GM19035 (cell line): ENCODE measurements around the gene MTM1.

ENCODE experiments used
- ATAC-seq: cut with Tn5 transposase; IDR thresholded peaks from one replicate; pipeline ENCODE4 v1.9.1; 2021; ENCODE audit not compliant: unreplicated experiment

MTM1 gene

DNA sequence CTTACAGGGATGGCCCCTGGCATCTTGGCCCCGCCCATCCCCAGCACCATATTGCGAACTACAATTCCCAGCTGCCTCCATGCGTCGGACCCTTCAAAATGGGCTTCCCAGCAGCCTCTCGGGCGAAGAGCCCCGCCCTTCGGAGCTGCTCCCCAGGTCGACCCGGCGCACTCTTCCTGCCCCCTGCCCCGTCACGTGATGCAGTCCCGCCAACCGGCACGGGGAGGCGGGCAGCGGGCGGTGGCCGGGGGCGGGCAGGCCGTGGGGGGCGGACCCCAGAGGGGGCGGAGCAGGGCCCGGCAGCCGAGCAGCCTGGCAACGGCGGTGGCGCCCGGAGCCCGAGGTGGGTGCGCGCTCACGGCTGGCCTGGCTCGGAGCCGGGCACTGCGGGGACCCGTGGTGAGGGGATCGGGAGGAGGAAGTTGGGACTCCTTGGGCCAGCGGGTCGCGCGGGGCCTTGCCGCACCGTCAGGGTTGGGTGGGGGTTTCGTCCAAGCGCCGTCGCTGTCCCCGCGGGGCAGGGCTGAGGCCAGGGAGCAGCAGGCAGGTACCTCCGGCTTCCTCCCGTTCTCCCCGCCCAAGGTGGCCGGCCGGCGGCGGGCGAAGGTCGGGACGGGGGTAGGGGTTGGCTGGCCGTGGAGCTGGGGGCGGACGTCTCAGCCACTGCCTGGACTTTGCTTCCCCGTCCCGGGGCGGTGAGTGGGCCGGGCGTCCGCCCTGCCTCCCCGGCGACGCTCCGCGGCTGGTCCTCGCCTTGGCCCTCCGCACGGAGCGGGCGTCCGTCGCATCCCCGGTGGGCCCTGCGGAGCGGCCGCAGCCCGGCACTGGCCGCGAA, at the start of gene MTM1:
TSS of gene MTM1 (plus strand) at position 302 of the 835 bp plus-strand sequence. CDS start 23,994 bp downstream, outside the sequence.
- ATAC-seq = peak; percentile 94

DNA sequence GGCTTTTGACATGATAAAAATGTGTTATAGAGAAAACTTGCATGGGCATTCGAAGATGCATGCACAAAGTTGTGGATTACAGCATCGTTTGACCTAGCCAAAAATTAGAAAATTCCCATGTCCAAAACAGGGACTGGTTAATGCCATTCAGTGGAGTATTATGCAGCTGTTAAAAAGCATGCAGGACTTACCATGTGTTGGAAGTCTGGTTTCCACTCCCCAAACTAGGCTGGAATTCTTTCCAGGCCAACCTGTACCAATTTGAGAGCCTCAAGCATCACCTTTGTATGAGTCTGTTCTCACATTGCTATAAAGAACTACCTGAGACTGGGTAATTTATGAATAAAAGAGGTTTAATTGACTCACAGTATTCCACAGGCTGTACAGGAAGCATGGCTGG, 45.9 kb upstream of the MTM1 start:
- no peak for ATAC-seq

DNA sequence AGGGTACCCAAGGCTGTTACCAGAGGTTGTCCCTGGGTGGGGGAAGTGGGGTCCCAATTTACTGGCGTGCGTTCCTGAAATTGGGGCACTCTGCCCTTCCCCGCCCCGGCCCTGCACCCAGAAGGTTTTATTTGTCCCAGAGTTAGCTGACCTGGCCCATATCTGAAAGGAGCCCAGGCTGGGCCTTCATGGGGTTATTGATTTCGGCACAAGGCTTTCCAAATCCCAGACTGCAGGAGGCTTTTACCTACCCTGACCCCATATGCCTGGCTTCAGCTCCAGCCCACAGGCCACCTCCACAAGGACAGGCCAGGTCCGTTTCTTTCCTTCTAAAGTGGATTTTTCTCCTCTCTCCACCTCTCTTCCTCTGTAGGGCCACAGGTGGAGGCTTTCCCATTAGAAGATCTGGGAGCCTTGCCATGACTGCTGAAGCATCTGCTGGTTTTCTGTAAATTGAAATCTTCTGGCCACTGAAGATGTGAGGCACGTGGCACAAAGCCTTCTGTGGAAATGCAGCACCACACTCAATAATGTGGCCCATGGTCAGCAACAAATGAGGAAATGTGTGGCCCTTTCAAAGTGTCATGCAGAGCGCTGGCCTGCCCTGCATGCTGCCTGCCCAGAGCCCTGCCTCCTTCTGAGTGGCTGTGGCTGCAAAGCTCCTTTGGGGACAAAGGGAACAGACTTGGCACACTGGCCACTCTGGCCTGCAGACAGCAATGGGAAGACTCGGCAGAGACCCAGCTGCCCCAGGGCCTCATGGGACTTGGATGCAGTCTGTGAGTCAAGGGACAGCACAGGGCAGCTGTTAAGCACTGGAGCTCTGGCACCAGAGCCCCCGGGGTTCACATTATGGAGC, 43.1 kb upstream of the MTM1 start:
- no peak for ATAC-seq

DNA sequence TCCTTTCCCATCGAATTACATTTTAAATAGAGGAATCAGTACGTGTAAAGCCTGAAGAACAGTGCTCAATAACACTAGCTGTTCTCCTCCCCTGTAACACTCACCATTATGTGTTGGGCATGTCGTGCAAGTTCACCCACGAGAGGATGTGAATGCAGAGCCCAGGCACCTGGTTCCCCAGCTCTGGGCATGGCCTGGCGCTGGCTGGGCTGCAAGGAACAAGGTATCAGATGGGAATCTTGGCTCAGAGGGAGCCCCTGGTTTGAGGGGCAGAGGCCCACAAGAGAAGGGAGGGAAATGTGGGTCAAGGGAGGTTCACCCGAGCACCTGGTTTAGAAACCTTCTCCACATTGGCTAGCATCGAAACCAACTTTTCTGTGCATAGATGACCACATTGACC, 41.7 kb upstream of the MTM1 start:
- no peak for ATAC-seq

DNA sequence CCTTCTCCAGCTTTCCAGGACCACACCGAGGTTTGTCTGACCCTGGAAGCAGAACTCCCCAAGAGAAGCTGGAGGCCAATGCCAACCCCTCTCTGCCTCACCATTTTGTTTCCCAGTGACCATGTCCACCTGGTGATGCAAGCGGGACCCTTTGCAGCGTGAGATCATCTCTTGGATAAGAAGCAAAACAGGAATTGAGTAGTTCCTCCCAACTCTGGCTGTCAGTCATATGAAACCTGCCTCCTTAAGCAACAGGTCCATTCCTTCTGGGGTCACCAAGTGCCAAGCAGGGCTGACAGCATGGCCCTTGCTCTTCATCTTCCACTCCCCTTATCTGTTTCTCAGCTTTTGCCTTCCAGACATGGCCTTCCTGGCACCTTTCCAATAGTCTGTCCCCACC, 41.3 kb upstream of the MTM1 start:
- ATAC-seq = no peak

DNA sequence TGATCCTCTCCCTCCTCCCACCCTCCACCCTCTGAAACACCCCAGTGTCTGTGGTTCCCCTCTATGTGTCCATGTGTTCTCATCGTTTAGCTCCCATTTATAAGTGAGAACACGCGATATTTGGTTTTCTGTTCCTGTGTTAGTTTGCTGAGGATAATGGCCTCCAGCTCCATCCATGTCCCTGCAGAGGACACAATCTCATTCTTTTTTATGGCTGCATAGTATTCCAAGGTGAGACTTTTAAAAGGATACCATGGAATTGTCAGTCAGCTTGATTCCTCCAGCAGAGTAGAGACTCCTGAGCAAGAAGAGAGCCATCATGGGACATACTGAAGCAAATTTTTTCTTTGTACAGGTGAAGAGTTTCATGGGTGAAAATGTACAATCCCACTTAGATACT, 38.8 kb upstream of the MTM1 start:
- ATAC-seq = no peak

DNA sequence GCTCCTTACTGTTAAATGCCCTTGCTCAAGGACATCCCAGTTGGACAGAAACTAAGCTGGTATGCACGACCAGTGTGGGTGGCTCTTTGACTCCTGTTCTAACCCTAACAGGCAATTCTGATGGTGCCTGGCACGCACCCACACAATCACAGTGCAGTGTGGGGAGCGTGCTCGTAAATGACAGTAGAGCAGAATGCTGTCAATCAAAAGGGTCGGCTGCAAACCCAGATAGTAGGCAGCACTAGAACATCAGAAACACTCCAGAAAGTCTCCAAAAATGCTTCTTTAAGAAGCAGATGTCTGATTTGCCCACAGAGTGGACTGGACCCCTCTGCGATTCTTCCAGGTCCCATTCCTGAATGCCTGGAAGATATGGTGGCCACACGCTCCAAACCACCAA, 37.6 kb upstream of the MTM1 start:
- ATAC-seq = no peak

DNA sequence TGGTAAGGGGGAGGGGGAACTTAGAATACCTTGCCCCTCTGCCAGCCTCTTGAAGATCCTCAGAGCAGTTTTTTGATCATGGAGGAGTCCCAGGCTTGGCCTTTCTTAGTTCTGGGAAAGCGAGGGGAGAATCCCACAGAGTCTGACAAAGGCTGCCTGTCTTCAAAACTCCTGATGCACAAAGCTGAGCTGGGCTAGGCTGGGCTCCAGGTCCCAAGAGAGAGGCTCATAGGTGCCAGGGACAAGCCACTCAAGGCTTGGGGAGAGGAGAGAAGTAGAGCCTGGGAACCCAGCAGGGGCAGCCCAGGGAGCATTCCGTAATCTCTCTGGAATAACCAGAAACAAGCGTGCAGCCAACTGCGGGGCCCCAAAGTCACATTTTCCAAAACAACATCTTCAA, 37.0 kb upstream of the MTM1 start:
- no peak for ATAC-seq

DNA sequence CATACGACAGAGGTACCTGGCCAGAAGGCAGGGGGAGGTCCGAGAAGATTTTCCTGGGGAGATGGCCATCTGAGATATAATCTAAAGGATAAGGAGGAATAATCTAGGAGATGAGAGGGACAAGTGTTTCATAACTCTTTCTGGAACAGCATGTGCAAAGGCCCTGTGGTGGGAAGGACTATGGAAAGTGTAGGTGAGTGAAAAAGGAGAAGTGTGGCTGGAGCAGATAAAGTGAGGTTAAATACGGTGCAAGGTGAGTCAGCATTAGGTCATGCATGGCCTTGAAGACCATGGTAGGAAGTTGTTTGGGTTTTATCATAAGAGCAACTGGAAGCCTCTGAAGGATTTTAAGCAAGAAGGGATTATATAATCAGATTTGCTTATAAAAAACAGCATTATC, 34.6 kb upstream of the MTM1 start:
- ATAC-seq = no peak

DNA sequence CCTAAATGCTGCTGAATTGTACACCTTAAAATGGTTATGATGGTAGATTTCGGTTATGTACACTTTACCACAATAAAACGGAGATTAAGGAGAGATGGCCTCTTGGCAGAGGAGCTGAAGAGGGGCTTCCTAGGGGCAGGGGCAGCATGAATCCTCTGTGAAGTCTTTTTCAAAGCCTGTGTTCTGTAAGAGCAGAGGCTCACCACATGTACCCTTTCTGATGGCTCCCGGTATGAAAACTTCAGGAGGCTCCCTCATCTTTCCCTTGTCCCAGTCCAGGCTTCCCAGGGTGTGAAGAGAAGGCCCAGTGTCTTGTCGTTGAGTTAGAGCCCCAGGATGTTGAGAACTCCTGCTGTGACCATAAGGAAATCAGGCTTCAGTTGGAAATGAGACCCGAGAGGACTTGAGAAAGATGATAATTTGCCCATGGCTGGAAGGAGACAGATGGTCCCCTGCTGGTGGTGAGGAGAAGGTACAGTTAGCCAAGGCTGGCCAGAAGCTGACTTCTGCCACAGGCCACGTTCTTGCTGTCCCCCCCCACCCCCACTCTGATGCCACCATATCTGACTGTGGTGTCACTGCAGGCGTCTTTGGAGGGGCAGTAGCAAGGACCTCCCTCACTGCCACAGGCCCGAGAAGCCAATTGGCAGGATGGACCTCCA, 31.8 kb upstream of the MTM1 start:
- ATAC-seq = no peak

DNA sequence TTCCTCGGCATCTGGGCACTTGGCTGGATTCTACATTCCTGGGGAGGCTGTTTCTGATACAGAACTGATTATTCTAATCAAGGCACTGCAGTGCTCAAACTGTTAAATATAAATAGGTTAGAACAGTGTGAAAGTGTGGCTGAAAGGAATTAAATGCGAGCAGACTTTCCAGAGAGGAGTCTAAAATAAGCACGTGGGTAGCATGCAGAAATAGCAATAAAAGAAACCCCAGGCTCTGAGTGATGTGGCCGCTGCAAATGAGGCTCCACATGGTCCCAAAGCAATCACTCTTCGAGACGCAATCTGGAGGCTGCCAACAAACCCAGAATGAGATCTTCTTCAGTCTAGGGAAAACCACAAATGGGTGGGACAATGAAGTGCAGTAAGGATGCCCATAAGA, 30.6 kb upstream of the MTM1 start:
- no peak for ATAC-seq

DNA sequence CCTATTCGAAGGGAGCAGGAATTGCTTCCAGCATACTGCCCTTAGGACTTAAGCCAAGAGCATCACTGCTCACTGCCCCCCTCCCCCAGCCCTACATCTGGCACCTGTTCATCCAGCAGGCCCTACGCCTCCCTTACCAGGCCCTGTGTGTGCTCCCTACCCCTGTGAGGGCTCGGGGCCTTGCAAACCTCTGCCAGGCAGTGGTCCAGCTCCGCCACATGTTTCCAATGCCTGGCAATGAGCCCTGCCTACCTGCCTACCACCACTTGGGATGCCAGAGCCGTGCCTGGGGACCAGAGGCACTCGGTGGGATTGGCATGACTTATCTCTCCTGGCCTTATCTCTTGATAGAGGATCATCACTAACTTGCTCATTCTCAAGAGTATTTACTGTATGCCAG, 27.5 kb upstream of the MTM1 start:
- ATAC-seq = no peak

DNA sequence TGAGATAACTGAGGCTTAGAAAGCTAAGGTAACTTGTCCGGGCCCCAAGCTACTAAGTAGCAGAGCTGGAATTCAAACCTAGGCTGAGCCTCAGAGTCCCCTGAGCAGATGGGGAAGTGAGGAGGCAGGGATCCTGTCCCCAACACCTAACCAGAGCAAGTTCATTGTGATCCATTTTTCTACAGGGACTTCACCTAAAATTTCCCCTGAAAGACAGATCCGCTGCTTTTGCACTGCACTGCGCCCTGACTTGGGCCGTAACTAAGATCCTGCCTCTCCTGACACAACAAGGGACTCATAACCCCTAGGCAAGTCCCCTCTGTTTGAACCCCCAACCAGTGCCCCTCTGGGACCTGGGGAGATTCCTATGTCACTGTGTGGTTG, 25.6 kb upstream of the MTM1 start:
- peak; percentile 33 for ATAC-seq

DNA sequence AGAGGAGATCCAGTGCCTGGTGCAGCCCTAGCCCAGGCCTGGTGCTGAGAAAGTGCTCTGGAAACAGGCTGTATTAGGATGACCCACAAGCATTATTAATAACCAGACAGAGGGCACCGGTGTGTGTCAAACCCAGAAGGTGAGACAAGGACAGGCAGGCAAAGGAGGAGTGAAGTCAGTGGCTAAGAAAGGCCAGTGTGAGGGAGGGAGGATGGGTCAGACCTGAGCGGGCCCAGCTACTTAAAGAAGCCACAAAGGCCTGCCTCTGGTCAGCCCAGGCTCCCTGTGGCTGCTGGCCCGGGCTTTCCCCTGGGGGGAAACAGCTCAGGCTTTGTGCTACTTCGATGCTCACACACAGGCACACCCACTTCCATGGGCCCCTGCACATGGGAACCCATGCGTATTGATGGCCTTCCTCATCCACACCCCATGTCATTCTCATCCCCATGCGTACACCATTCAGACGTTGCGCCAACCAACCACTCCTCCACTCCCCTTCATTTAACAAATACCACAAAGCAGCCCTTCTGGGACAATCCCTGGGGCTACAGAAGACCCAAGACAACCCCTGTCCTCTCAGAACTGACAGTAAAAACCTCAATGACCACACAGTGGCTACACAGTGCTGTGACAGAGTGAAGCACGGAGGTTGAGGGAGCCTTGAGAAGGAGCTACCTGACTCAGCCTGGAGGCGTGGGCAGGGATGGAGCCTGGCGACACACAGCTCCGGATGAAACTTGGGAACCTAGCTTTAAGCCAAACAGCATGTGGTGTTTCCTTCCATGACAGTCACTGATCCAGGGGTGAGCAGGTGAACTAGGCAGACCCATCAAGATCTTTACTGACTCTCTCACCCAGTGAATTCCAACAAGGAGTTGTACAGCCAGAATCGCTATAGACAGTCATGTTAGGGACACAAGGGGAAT, 24.9 kb upstream of the MTM1 start:
- ATAC-seq = peak; percentile 60

DNA sequence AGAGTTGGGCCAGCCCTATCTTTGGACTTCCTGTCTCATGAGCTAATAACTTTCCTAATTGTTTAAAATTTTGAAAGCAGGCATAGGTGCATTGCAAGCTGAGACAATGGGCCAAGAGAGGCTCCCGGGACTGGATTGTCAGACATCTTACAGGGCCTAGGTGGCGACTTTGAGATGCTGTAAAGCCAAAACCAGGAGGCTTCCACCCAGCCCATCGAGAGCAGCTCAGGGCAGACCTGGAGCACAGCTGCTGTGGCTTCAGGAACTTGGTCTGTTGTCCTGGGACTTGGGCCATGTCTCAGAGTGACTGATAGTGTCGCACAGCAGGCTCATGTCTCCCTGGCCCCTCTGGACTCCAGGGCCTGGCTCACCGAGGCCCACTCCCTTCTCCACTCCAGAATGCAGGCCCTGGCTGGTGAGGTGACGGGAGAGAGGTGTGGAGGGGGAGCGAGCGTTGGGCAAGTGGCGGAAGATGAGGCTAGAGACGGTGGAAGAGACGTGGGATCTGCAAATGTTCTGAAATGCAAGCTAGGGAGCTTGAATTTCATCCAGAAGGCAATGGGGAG, 24.1 kb upstream of the MTM1 start:
- ATAC-seq = no peak

DNA sequence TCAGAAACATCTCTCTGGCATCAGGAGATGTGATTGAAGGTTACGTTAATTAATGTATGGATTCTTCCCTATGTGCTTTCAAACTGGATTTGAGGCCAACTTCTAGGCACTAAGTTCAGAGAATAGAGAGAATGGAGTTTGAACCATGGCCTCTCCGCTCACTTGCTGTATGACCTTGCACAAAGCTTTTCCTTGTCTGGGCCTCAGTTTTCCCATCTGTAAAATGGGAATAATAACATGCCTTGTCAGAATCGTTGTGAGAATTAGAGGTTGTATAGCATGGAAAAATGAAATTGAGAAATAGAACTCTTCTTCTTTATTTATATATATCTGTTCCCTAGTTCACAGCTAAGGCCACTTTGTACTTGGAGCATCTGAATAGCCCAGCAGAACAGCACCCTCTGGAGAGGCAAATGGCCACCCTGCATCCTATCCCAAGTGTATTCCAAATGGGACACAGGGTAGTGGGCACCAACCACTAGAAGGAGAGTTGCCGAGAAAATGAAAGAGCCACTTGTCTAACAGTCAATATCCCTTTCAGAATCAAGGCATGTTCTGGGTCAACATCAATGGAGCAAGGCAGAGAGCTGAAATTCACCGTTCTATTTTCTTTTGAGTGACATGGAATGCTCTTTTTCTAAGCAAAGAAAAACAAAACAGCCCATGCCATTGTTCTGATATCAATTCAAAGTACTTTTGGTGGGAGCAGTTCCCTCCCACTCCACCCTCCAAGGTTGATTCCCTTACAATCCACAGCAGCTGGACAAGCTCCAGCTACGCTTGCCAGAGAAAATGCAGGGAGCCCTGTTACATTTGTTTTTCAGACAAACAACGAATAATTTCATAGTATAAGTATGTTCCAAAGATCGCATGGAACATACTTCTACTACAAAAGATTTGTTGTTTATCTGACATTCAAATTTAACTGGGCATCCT, 23.3 kb upstream of the MTM1 start:
- ATAC-seq = no peak

DNA sequence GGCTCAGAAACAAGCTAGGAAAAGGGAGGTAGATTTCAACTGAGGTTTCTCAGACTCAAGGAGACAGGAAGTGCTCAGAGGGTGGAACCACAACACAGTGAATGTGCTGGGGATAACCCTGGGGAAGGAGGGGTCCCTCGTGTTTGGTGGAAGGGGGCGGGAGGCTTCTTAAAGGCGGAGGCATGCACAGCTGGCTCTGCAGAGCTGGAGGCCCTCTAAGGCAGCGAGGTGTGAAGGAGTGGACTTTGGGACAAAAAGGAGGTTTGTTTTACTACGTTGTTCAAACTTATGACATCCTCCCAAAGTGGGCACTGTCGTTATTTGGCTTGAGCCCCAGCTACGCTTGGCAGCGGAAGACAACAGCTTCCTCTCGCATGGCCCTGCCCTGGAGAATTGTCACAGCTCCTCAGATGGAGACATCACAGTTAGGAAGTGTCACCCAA, 21.7 kb upstream of the MTM1 start:
- ATAC-seq = no peak

DNA sequence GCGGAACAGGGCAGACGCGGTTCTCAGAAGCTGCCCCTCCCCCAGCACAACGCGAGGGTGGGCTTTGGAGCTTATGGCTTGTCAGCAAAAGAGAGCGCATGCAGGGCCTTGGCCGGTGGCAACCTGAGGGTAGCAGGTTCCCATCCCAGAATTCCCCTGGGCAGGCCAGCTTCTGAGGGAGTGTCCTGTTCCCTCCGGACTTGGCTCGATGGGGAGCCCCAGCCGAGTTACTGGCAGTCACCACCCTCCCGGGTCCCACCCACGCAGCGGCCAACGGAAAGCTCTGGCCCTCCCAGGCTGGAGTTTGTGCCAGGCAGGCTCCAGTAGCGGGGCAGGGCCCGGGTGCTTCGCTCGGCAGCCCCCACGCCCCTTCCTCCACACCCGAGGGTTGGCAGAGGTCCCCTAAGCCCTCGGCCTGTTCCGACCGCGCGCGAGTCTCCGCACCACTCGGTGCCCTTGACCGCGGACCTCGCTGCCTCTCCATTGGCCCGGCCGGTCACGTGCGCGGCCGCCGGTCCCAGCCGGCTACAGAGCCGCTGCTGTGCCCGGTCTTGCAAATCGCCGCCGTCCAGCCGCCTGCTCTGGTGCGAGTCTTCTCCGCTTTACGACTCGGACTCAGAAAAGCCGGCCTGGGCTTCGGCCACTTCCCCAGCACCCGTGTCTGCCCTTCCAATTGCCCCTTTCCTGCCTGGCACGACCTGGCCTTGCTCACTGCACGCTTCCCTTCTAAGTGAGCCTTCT, 20.9 kb upstream of the MTM1 start:
- peak; percentile 63 for ATAC-seq
